Kidney (tissue), 14 donors: ENCODE measurements around the gene CLASP1. TPM values are rescaled to one million over a fixed set of nuclear protein-coding genes. Genes with fewer than 3 reads are reported as not detected.

Experiments
- DNase-seq, 5 donors: peaks; one replicate each; pipeline ENCODE4 v3.0.0-alpha.2; 2013 to 2020
- FAIRE-seq: peaks from 2 replicates; lab custom pipeline; 2012; peaks lifted over from hg19 to GRCh38; lab: Jason Lieb, UNC
- H3K27ac ChIP-seq, 2 donors: one replicate each; pipeline ENCODE4 v1.7.0; 2013; ENCODE audit warnings: low read depth in 2 of 2, low read length in 2 of 2, inconsistent platforms in 1 of 2
- H3K27me3 ChIP-seq: one replicate; pipeline ENCODE4 v1.7.1; 2013; ENCODE audit warnings: low read length, inconsistent platforms; ENCODE audit not compliant: control insufficient read depth, insufficient read depth
- H3K36me3 ChIP-seq, 3 donors: one replicate each; pipeline versions ENCODE4 v1.7.0 to v1.7.1; 2013; ENCODE audit warnings: low read length in 3 of 3, control low read depth in 1 of 3, inconsistent platforms in 1 of 3; ENCODE audit not compliant: insufficient read depth in 3 of 3, control insufficient read depth in 2 of 3
- H3K4me1 ChIP-seq, 3 donors: one replicate each; pipeline versions ENCODE4 v1.7.0 to v1.7.1; 2013; ENCODE audit warnings: low read length in 3 of 3, inconsistent platforms in 1 of 3, low read depth in 1 of 3; ENCODE audit not compliant: control insufficient read depth in 2 of 3, insufficient read depth in 2 of 3
- H3K4me3 ChIP-seq, 3 donors: one replicate each; pipeline versions ENCODE4 v1.7.0 to v1.8.1; 2013; ENCODE audit warnings: low read length in 3 of 3, control low read depth in 1 of 3, inconsistent platforms in 1 of 3
- H3K9ac ChIP-seq, 3 donors: one replicate each; pipeline versions ENCODE4 v1.7.0 to v1.7.1; 2013; ENCODE audit warnings: low read length in 3 of 3, control low read depth in 1 of 3, inconsistent platforms in 1 of 3
- H3K9me3 ChIP-seq, 3 donors: one replicate each; pipeline versions ENCODE4 v1.7.0 to v1.7.1; 2013; ENCODE audit warnings: low read length in 3 of 3, control low read depth in 1 of 3, inconsistent platforms in 1 of 3; ENCODE audit not compliant: control insufficient read depth in 2 of 3, insufficient read depth in 1 of 3
- intact Hi-C: fragments of 100-400 bp; cut with DNase I; formaldehyde crosslinking; loops from one replicate; pipeline ENCODE4 v1.11.1; 2022
- polyA plus RNA-seq: library from polyadenylated mRNA; stranded (reverse); fragments of 350-450 nt; fragmentation: Illumina TruSeq; extraction: RNeasy Lipid Tissue Mini Kit (QIAGEN cat#74804); gene quantifications from one replicate; pipeline ENCODE4 v1.2.3, GENCODE V29; 2014; ENCODE audit warnings: low read depth, low replicate concordance; ENCODE audit not compliant: insufficient read depth
- total RNA-seq: library from RNA; stranded (reverse); fragmentation: NEBNext Ultra II Directional; extraction: Animal tissue kit (Norgen Biotek cat#: 25700); gene quantifications from one replicate; pipeline ENCODE4 v1.2.1, GENCODE V29; 2021
- TF ChIP-seq, protein P1 (sequence below): IDR thresholded peaks from 3 replicates; pipeline ENCODE4 v1.5.1; 2012; ENCODE audit warnings: mild to moderate bottlenecking, moderate library complexity, borderline replicate concordance; ENCODE audit not compliant: insufficient read depth; ENCODE audit errors: extremely low read depth
- donor health status: control.
- donor health status: control.
- donor health status: control.
- donor health status: control.
- donor health status: control.
- donor health status: DM: yes; HTN: yes; CAD: no.
- donor health status: Normal renal cell carcinoma (clear cell type).

CLASP1 gene
- total and polyA plus RNA-seq, 2 donors from 2014 or later, result 6.8 to 71.5 TPM

DNA sequence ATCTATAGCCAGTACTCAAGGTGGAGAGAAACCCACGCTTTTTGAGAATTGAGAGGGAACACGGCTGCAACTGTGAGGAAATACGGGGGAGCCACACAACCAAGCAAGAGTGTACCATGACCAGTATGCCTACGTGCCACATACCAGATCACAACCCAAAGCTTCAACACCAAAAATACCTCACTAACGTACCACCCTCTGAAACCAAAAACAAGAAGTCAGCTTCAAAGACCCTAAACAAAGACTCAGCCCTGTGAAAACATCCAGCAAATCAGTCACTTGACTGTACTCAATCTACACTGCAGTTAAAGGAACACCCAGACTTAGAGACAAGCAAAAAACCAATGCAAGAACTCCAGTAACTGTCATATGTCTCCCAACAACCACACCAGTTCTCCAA, 101.6 kb downstream of the CLASP1 start:
- TF ChIP-seq, protein P1, sequence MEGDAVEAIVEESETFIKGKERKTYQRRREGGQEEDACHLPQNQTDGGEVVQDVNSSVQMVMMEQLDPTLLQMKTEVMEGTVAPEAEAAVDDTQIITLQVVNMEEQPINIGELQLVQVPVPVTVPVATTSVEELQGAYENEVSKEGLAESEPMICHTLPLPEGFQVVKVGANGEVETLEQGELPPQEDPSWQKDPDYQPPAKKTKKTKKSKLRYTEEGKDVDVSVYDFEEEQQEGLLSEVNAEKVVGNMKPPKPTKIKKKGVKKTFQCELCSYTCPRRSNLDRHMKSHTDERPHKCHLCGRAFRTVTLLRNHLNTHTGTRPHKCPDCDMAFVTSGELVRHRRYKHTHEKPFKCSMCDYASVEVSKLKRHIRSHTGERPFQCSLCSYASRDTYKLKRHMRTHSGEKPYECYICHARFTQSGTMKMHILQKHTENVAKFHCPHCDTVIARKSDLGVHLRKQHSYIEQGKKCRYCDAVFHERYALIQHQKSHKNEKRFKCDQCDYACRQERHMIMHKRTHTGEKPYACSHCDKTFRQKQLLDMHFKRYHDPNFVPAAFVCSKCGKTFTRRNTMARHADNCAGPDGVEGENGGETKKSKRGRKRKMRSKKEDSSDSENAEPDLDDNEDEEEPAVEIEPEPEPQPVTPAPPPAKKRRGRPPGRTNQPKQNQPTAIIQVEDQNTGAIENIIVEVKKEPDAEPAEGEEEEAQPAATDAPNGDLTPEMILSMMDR, result no peak
- Histone ChIP-seq H3K4me3 (no peak overlapping the region), H3K27me3 (no peaks in the 10 kb centered on the region), H3K36me3 (no peaks in the 10 kb centered on the region), H3K9ac (no peak overlapping the region), H3K4me1 (peaks cover 0 to 5% (median 0%) of the 10 kb centered on the region in 3 donors), H3K9me3 (no peaks in the 10 kb centered on the region), H3K27ac (no peak overlapping the region)
- no peak for FAIRE-seq
- DNase-seq, result no peak
- intact Hi-C loops, result no loop called here

DNA sequence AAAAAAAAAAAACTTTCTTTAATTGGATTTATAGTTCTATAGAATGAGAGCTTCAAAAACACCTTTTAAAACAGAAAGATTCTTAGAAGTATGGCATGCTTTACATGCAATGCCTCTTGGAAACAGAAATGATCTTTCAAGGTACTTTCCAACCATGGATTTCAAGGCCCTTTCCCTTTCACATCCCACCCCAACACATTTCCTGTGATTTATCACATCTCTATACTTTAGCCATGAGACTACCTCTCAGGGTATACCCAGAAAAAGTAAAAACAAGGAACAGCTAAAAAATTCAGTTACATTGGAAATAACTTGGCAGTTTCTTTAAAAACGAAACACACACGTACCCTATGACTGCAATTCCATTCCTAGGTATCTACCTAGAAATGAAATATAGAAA, 103.3 kb downstream of the CLASP1 start:
- FAIRE-seq, result no peak
- TF ChIP-seq, protein P1, result no peak
- no peaks in the 10 kb centered on the region for H3K27me3 ChIP-seq

DNA sequence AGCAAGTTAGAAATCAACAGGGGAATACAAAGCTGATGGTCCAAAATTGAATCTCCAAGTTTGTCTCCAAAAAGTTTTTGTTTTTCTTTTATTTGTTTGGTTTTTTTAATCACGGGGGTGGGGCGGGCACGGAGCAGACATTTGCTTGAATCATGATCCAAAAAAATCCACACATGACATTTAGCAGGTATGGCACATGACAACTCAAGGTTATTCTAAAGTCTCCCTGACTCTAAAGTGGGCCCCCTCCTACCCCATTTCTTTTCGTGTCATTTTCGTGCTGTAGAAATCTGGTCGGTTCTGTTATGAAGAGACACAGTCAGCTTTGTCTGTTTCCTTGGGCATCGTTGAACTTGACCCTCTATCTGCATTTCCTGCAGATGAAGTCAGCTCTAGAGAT, 104.0 kb downstream of the CLASP1 start:
- intact Hi-C loops, result no loop called here
- DNase-seq (no peak), FAIRE-seq (no peak)
- no peaks in the 10 kb centered on the region for H3K9me3 ChIP-seq
- no peaks in the 10 kb centered on the region for H3K36me3 ChIP-seq
- no peak overlapping the region for H3K9ac ChIP-seq
- TF ChIP-seq, protein P1, result no peak
- peaks cover 0 to 5% (median 0%) of the 10 kb centered on the region in 3 donors for H3K4me1 ChIP-seq
- no peak overlapping the region for H3K27ac ChIP-seq
- H3K27me3 ChIP-seq, result no peaks in the 10 kb centered on the region
- no peak overlapping the region for H3K4me3 ChIP-seq

More for the DNA sequence above, 103.3 kb downstream of the CLASP1 start:
- no peak overlapping the region for H3K27ac ChIP-seq
- H3K9ac ChIP-seq, result no peak overlapping the region
- no peaks in the 10 kb centered on the region for H3K36me3 ChIP-seq
- H3K4me1 ChIP-seq, result peaks cover 0 to 5% (median 0%) of the 10 kb centered on the region in 3 donors
- H3K4me3 ChIP-seq, result no peak overlapping the region
- no peaks in the 10 kb centered on the region for H3K9me3 ChIP-seq
- no peak for DNase-seq
- intact Hi-C loops, result no loop called here

DNA sequence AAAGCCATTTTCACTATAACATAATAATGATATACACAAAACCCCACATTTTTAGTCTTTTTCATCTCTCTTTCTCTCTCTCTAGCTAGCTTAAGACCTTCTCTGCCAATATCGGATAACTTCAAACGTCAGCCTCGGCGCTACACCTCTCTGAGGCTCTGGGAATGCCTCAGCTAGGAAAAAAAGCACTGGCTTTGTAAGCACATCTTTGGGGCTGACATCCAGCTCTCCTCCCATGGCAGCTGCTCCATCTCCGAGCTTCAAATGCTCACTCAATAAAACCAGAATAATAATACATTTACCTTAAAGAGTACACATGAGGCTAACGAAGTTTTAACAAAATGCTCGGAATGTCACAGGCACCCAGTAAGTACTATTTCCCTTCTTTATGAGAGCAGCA, 107.8 kb downstream of the CLASP1 start:
- Histone ChIP-seq H3K4me3 (no peak overlapping the region), H3K27me3 (no peaks in the 10 kb centered on the region), H3K27ac (no peak overlapping the region), H3K9ac (no peak overlapping the region), H3K36me3 (no peaks in the 10 kb centered on the region), H3K9me3 (no peaks in the 10 kb centered on the region), H3K4me1 (peaks cover 0 to 7% (median 3%) of the 10 kb centered on the region in 3 donors)
- FAIRE-seq (no peak), DNase-seq (no peak)
- intact Hi-C loops, result no loop called here
- TF ChIP-seq, protein P1, result no peak
